Esophagus squamous epithelium (tissue), 5 donors: ENCODE results near the gene NOPCHAP1. TPM values are rescaled to one million over a fixed set of nuclear protein-coding genes. Genes with fewer than 3 reads are reported as not detected.

Experiments
- DNase-seq: peaks from one replicate; lab custom pipeline; 2025; lab: John Stamatoyannopoulos, UW
- H3K27ac ChIP-seq, 4 donors: fragments of 200-600 bp; sonication (generic); one replicate each; pipeline ENCODE4 v1.5.1; 2016 to 2019; ENCODE audit warnings: mild to moderate bottlenecking in 1 of 4
- H3K27me3 ChIP-seq, 4 donors: fragments of 200-600 bp; sonication (generic); 1 replicate in 3 of 4; 2 replicates in 1 of 4; pipeline versions ENCODE4 v1.5.1 to v1.6.0; 2017 to 2021; ENCODE audit warnings: antibody characterized with exemption in 1 of 4
- H3K36me3 ChIP-seq, 3 donors: fragments of 200-600 bp; sonication (generic); one replicate each; pipeline ENCODE4 v1.5.1; 2016 to 2019
- H3K4me1 ChIP-seq, 3 donors: fragments of 200-600 bp; sonication (generic); one replicate each; pipeline ENCODE4 v1.5.1; 2017 to 2019
- H3K4me3 ChIP-seq, 4 donors: fragments of 200-600 bp; sonication (generic); 1 replicate in 3 of 4; 2 replicates in 1 of 4; pipeline ENCODE4 v1.5.1; 2016 to 2019; ENCODE audit warnings: mild to moderate bottlenecking in 2 of 4, moderate library complexity in 1 of 4
- H3K9me3 ChIP-seq, 3 donors: fragments of 200-600 bp; sonication (generic); one replicate each; pipeline ENCODE4 v1.5.1; 2016 to 2019
- POLR2A ChIP-seq, 4 donors: fragments of 450-650 bp; IDR thresholded peaks; one replicate each; pipeline ENCODE4 v1.6.1; 2017; ENCODE audit warnings: antibody characterized with exemption in 4 of 4, mild to moderate bottlenecking in 4 of 4, moderate library complexity in 3 of 4
- WGBS, 2 donors: methylation state at CpG; one replicate each; pipeline ENCODE4 v1.1.5; 2018; 5-methylcytosine and 5-hydroxymethylcytosine counted together
- intact Hi-C: fragments of 100-400 bp; cut with DNase I; formaldehyde crosslinking; loops from one replicate; pipeline ENCODE4 v1.15.0; 2022
- total RNA-seq, 4 donors: library from RNA; depleted of rRNA; stranded (reverse); fragments of >200 nt; gene quantifications; one replicate each; pipeline ENCODE4 v1.1.0, GENCODE V29; 2016
- TF ChIP-seq, protein P1 (sequence below), 6 experiments: fragments of 450-650 bp in 4 of 6; fragments of 200-600 bp in 2 of 6; sonication (generic) in 2 of 6; IDR thresholded peaks; one replicate each; pipeline ENCODE4 v1.5.1; 2016 to 2019; ENCODE audit warnings: antibody characterized with exemption in 6 of 6, mild to moderate bottlenecking in 4 of 6, moderate library complexity in 4 of 6
- donor health status: DM: yes; HTN: yes; CAD: no.

The NOPCHAP1 gene
- total RNA-seq, 4 donors from 2014 or later = 0.76 to 9.3 (median 5.2) TPM

DNA sequence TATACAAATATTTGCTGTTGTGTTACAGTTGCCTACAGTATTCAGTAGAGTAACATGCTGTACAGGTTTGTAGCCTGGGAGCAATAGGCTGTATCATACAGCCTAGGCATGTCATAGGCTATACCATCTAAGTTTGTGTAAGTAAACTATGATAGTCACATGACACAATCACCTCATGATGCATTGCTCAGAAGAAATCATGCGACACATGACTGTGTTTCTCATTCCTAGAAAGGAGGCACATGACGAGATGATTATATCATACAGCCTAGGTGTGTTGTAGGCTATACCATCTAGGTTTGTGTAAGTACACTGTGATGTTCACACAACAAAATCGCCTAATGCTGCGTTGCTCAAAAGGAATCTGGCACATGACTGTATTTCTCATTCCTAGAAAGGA is 31.9 kb downstream of the NOPCHAP1 start:
- no peak overlapping the region for H3K4me3 ChIP-seq
- peaks cover 0 to 7% (median 0%) of the 10 kb centered on the region in 3 donors for H3K4me1 ChIP-seq
- no peak for DNase-seq
- TF ChIP-seq, protein P1, sequence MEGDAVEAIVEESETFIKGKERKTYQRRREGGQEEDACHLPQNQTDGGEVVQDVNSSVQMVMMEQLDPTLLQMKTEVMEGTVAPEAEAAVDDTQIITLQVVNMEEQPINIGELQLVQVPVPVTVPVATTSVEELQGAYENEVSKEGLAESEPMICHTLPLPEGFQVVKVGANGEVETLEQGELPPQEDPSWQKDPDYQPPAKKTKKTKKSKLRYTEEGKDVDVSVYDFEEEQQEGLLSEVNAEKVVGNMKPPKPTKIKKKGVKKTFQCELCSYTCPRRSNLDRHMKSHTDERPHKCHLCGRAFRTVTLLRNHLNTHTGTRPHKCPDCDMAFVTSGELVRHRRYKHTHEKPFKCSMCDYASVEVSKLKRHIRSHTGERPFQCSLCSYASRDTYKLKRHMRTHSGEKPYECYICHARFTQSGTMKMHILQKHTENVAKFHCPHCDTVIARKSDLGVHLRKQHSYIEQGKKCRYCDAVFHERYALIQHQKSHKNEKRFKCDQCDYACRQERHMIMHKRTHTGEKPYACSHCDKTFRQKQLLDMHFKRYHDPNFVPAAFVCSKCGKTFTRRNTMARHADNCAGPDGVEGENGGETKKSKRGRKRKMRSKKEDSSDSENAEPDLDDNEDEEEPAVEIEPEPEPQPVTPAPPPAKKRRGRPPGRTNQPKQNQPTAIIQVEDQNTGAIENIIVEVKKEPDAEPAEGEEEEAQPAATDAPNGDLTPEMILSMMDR (IDR thresholded peaks at IDR 0.05) = no peak
- no peak for TF ChIP-seq POLR2A (IDR thresholded peaks at IDR 0.05)
- no peaks in the 10 kb centered on the region for H3K27me3 ChIP-seq
- WGBS, 2 donors = 87 to 89% methylated on average over 4 of the region's 4 CpGs
- H3K27ac ChIP-seq = no peak overlapping the region
- peaks cover 0 to 45% (median 0%) of the 10 kb centered on the region in 3 donors for H3K36me3 ChIP-seq
- intact Hi-C loops = no loop called here
- H3K9me3 ChIP-seq = no peaks in the 10 kb centered on the region

DNA sequence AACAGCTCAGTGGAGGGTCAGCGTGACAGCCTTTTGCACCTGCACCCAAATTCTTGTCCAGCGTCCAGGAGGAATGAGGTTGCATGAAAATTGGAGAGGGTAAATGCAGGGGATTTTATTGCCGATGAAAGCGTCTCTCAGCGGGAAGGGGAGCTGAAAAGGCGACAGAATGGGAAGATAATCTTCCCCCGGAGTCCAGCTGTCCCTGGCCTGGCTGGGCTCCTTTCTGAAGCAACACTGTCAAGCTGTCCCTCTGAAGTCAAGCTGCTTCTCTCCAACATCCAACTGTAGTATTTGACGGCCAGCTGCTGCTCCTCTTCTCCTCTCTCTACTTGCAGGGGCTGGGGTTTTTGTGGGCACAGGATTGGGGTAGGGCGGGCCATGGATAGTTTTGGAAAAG is 32.7 kb downstream of the NOPCHAP1 start:
- Histone ChIP-seq H3K4me3 (no peak overlapping the region), H3K4me1 (peaks cover 0 to 7% (median 0%) of the 10 kb centered on the region in 3 donors), H3K36me3 (peaks cover 0 to 38% (median 0%) of the 10 kb centered on the region in 3 donors), H3K9me3 (no peaks in the 10 kb centered on the region), H3K27me3 (no peaks in the 10 kb centered on the region), H3K27ac (no peak overlapping the region)
- DNase-seq = no peak
- intact Hi-C loops = no loop called here
- WGBS, 2 donors = 74 to 86% methylated on average over 5 to 9 of the region's 9 CpGs
- TF ChIP-seq POLR2A (IDR thresholded peaks at IDR 0.05) = no peak
- TF ChIP-seq, protein P1 (IDR thresholded peaks at IDR 0.05) = no peak

DNA sequence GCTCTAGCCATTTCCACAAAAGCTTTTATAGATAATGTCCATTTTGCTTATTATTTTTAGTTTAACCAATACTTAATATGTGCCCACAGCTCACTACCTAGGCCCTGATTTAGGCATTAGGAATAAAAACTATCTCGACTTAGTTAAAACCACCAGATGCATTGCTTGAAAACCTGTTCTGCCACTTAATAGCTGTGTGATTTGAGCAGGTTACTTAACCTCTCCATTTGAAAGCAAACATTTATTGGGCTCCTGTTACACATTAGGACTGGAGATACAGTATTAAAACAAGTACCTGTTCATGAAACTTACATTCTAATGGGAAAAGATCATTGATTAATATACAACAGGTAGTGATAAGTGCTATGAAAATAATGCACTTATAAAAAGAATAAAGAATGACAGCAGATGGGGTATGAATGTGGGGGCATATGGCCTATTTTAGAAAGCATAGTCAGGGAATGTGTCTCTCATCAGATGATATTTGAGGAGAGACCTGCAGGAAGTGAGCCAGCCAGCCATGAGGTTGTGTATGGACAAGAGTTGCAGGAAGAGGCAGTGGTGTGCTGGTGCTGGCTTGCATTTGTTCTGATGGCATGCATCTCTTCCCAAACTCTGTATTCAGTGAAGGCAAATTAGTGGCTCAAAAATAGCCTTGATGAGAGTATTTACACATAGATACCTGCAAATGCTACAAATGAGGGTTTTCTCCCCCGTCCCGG is 34.3 kb downstream of the NOPCHAP1 start:
- Histone ChIP-seq H3K4me1 (peaks cover 0 to 8% (median 0%) of the 10 kb centered on the region in 3 donors), H3K27ac (no peak overlapping the region), H3K9me3 (no peaks in the 10 kb centered on the region), H3K36me3 (peaks cover 0 to 28% (median 0%) of the 10 kb centered on the region in 3 donors), H3K27me3 (no peaks in the 10 kb centered on the region), H3K4me3 (no peak overlapping the region)
- TF ChIP-seq POLR2A (IDR thresholded peaks at IDR 0.05) = no peak
- TF ChIP-seq, protein P1 (IDR thresholded peaks at IDR 0.05) = no peak
- DNase-seq = no peak
- intact Hi-C loops = no loop called here
- WGBS, 2 donors = 49 to 60% methylated on average over 3 of the region's 3 CpGs

DNA sequence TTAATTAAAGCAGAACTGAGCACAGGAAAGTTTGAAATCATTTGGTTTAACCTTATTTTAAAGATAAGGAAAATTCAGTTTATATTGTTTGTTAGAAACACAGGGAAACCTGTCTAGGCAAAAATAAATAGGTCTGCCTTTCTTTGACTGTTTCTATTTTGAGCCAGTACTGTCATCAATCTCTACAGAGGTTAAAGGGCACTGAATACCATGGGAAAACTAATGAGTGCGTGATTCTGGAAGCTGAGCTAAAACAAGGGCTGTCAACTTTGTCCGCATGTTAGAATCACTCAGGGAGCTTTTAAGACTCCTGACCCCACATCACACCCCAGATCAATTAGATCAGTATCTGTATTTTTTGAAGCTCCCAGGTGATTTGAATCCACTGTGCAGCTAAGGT is 38.8 kb downstream of the NOPCHAP1 start:
- TF ChIP-seq, protein P1 (IDR thresholded peaks at IDR 0.05) = no peak
- peak overlapping the region in 1 of 4 donors; percentile 16 for H3K27ac ChIP-seq
- WGBS, 2 donors = 75 to 77% methylated on average over 2 of the region's 2 CpGs
- no peaks in the 10 kb centered on the region for H3K36me3 ChIP-seq
- no peak for DNase-seq
- intact Hi-C loops = no loop called here
- no peak overlapping the region for H3K4me3 ChIP-seq
- peaks cover 0 to 23% (median 3%) of the 10 kb centered on the region in 3 donors for H3K4me1 ChIP-seq
- H3K9me3 ChIP-seq = no peaks in the 10 kb centered on the region
- H3K27me3 ChIP-seq = no peaks in the 10 kb centered on the region

DNA sequence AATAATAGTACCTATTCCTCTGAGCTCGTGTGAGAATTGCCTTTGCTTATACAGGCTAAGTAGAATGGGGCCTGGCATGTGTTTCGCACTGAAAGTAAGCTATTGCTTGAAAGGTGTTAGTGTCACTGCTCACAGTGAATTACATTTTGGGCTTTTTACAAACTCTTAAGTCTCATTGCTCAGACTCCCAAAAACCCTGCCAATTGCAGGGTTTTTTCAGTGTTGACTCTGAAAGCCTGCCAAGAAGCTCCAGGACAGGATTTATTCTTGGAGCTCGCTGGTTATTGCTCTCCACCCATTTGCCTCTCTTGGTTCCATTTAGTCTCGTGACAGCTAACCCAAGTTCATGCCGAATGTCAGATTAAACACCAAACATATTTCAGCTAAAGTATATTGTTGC is 39.8 kb downstream of the NOPCHAP1 start:
- WGBS, 2 donors = 29 to 38% methylated on average over 5 of the region's 5 CpGs
- no peak for TF ChIP-seq POLR2A (IDR thresholded peaks at IDR 0.05)
- TF ChIP-seq, protein P1 (IDR thresholded peaks at IDR 0.05) = no peak
- no peaks in the 10 kb centered on the region for H3K27me3 ChIP-seq
- no peaks in the 10 kb centered on the region for H3K9me3 ChIP-seq
- DNase-seq = no peak
- H3K4me3 ChIP-seq = no peak overlapping the region
- H3K4me1 ChIP-seq = peaks cover 0 to 16% (median 3%) of the 10 kb centered on the region in 3 donors
- H3K27ac ChIP-seq = peak overlapping the region in 2 of 4 donors; percentile 12 to 33
- no peaks in the 10 kb centered on the region for H3K36me3 ChIP-seq
- intact Hi-C loops = no loop called here
